Measurements from ENCODE around the gene SYNM. TPM values are rescaled to one million over a fixed set of nuclear protein-coding genes. Genes with fewer than 3 reads are reported as not detected.

SYNM gene
- total RNA-seq, 1 donor from 2014 or later: 0.55 TPM

- intact Hi-C loops (cut with micrococcal nuclease): no loop called here
- H3K27me3 Mint-ChIP-seq (ENCODE audit: low read depth): no peaks in the 10 kb centered on the region
Measured at GRCh38 chr15:99148851-99149276, 44.0 kb downstream of the SYNM start.

GRCh38 chr15:99149366-99149765 lies 44.5 kb downstream of the SYNM start:
- no peak overlapping the region for H3K4me3 Mint-ChIP-seq (ENCODE audit: low read depth)
- H3K36me3 Mint-ChIP-seq (ENCODE audit: low read depth): no peaks in the 10 kb centered on the region
- no peak for DNase-seq (ENCODE audit: low spot score)
- no peak overlapping the region for H3K27ac Mint-ChIP-seq
- intact Hi-C loops (cut with micrococcal nuclease): no loop called here
- no peaks in the 10 kb centered on the region for H3K4me1 Mint-ChIP-seq (ENCODE audit: low read depth)
- no peaks in the 10 kb centered on the region for H3K27me3 Mint-ChIP-seq (ENCODE audit: low read depth)
- no peaks in the 10 kb centered on the region for H3K9me3 Mint-ChIP-seq

More at GRCh38 chr15:99148851-99149276, 44.0 kb downstream of the SYNM start:
- H3K36me3 Mint-ChIP-seq (ENCODE audit: low read depth): no peaks in the 10 kb centered on the region
- DNase-seq (ENCODE audit: low spot score): no peak
- no peaks in the 10 kb centered on the region for H3K4me1 Mint-ChIP-seq (ENCODE audit: low read depth)
- H3K27ac Mint-ChIP-seq: no peak overlapping the region
- H3K4me3 Mint-ChIP-seq (ENCODE audit: low read depth): no peak overlapping the region
- no peaks in the 10 kb centered on the region for H3K9me3 Mint-ChIP-seq

GRCh38 chr15:99151156-99151555 lies 46.3 kb downstream of the SYNM start:
- intact Hi-C loops (cut with micrococcal nuclease): no loop called here
- Mint-ChIP-seq H3K36me3 (ENCODE audit: low read depth) (no peaks in the 10 kb centered on the region), H3K27ac (no peak overlapping the region), H3K4me3 (ENCODE audit: low read depth) (no peak overlapping the region), H3K4me1 (ENCODE audit: low read depth) (peaks cover 9% of the 10 kb centered on the region), H3K27me3 (ENCODE audit: low read depth) (peaks cover 4% of the 10 kb centered on the region), H3K9me3 (no peaks in the 10 kb centered on the region)
- no peak for DNase-seq (ENCODE audit: low spot score)

- intact Hi-C loops (cut with micrococcal nuclease): no loop called here
- H3K27me3 Mint-ChIP-seq (ENCODE audit: low read depth): peaks cover 7% of the 10 kb centered on the region
- H3K9me3 Mint-ChIP-seq: no peaks in the 10 kb centered on the region
- no peak overlapping the region for H3K27ac Mint-ChIP-seq
- no peak overlapping the region for H3K4me3 Mint-ChIP-seq (ENCODE audit: low read depth)
- peaks cover 18% of the 10 kb centered on the region for H3K4me1 Mint-ChIP-seq (ENCODE audit: low read depth)
- DNase-seq (ENCODE audit: low spot score): no peak
- no peaks in the 10 kb centered on the region for H3K36me3 Mint-ChIP-seq (ENCODE audit: low read depth)
Measured at GRCh38 chr15:99153026-99153535, 48.2 kb downstream of the SYNM start.

GRCh38 chr15:99154271-99154670 lies 49.4 kb downstream of the SYNM start:
- Mint-ChIP-seq H3K4me1 (ENCODE audit: low read depth) (peaks cover 18% of the 10 kb centered on the region), H3K27me3 (ENCODE audit: low read depth) (peaks cover 7% of the 10 kb centered on the region), H3K4me3 (ENCODE audit: low read depth) (no peak overlapping the region)

GRCh38 chr15:99155961-99156443 lies 51.1 kb downstream of the SYNM start:
- Mint-ChIP-seq H3K27ac (peak overlapping the region; percentile 24), H3K4me3 (ENCODE audit: low read depth) (no peak overlapping the region), H3K27me3 (ENCODE audit: low read depth) (peaks cover 7% of the 10 kb centered on the region), H3K36me3 (ENCODE audit: low read depth) (no peaks in the 10 kb centered on the region), H3K9me3 (no peaks in the 10 kb centered on the region), H3K4me1 (ENCODE audit: low read depth) (peaks cover 18% of the 10 kb centered on the region)
- intact Hi-C loops (cut with micrococcal nuclease): no loop called here
- DNase-seq (ENCODE audit: low spot score): no peak

More at GRCh38 chr15:99154271-99154670, 49.4 kb downstream of the SYNM start:
- DNase-seq (ENCODE audit: low spot score): no peak
- Mint-ChIP-seq H3K27ac (no peak overlapping the region), H3K36me3 (ENCODE audit: low read depth) (no peaks in the 10 kb centered on the region), H3K9me3 (no peaks in the 10 kb centered on the region)
- intact Hi-C loops (cut with micrococcal nuclease): no loop called here

GRCh38 chr15:99157456-99157855 lies 52.6 kb downstream of the SYNM start:
- H3K27ac Mint-ChIP-seq: no peak overlapping the region
- H3K27me3 Mint-ChIP-seq (ENCODE audit: low read depth): peaks cover 7% of the 10 kb centered on the region
- H3K4me1 Mint-ChIP-seq (ENCODE audit: low read depth): peaks cover 18% of the 10 kb centered on the region
- intact Hi-C loops (cut with micrococcal nuclease): no loop called here
- no peak overlapping the region for H3K4me3 Mint-ChIP-seq (ENCODE audit: low read depth)
- no peaks in the 10 kb centered on the region for H3K36me3 Mint-ChIP-seq (ENCODE audit: low read depth)
- H3K9me3 Mint-ChIP-seq: no peaks in the 10 kb centered on the region
- DNase-seq (ENCODE audit: low spot score): no peak

- no peaks in the 10 kb centered on the region for H3K36me3 Mint-ChIP-seq (ENCODE audit: low read depth)
- H3K27me3 Mint-ChIP-seq (ENCODE audit: low read depth): peaks cover 7% of the 10 kb centered on the region
- H3K4me3 Mint-ChIP-seq (ENCODE audit: low read depth): no peak overlapping the region
- H3K4me1 Mint-ChIP-seq (ENCODE audit: low read depth): peaks cover 20% of the 10 kb centered on the region
- no peaks in the 10 kb centered on the region for H3K9me3 Mint-ChIP-seq
- intact Hi-C loops (cut with micrococcal nuclease): no loop called here
- DNase-seq (ENCODE audit: low spot score): no peak
- no peak overlapping the region for H3K27ac Mint-ChIP-seq
Measured at GRCh38 chr15:99158626-99159412, 53.9 kb downstream of the SYNM start.

- Mint-ChIP-seq H3K4me1 (ENCODE audit: low read depth) (peaks cover 2% of the 10 kb centered on the region), H3K27me3 (ENCODE audit: low read depth) (no peaks in the 10 kb centered on the region), H3K4me3 (ENCODE audit: low read depth) (no peak overlapping the region), H3K27ac (no peak overlapping the region), H3K9me3 (no peaks in the 10 kb centered on the region), H3K36me3 (ENCODE audit: low read depth) (no peaks in the 10 kb centered on the region)
- DNase-seq (ENCODE audit: low spot score): no peak
- intact Hi-C loops (cut with micrococcal nuclease): no loop called here
Measured at GRCh38 chr15:99163271-99164062, 58.6 kb downstream of the SYNM start.

GRCh38 chr15:99164119-99164518 lies 59.2 kb downstream of the SYNM start:
- intact Hi-C loops (cut with micrococcal nuclease): no loop called here
- no peak for DNase-seq (ENCODE audit: low spot score)
- no peaks in the 10 kb centered on the region for H3K27me3 Mint-ChIP-seq (ENCODE audit: low read depth)
- no peaks in the 10 kb centered on the region for H3K9me3 Mint-ChIP-seq
- no peak overlapping the region for H3K27ac Mint-ChIP-seq
- H3K4me3 Mint-ChIP-seq (ENCODE audit: low read depth): no peak overlapping the region
- no peaks in the 10 kb centered on the region for H3K36me3 Mint-ChIP-seq (ENCODE audit: low read depth)
- H3K4me1 Mint-ChIP-seq (ENCODE audit: low read depth): peaks cover 2% of the 10 kb centered on the region

- DNase-seq (ENCODE audit: low spot score): no peak
- H3K4me3 Mint-ChIP-seq (ENCODE audit: low read depth): no peak overlapping the region
- intact Hi-C loops (cut with micrococcal nuclease): no loop called here
- H3K9me3 Mint-ChIP-seq: no peaks in the 10 kb centered on the region
- no peak overlapping the region for H3K27ac Mint-ChIP-seq
- H3K36me3 Mint-ChIP-seq (ENCODE audit: low read depth): no peaks in the 10 kb centered on the region
- no peaks in the 10 kb centered on the region for H3K27me3 Mint-ChIP-seq (ENCODE audit: low read depth)
- H3K4me1 Mint-ChIP-seq (ENCODE audit: low read depth): peaks cover 2% of the 10 kb centered on the region
Measured at GRCh38 chr15:99165020-99165790, 60.3 kb downstream of the SYNM start.

GRCh38 chr15:99165956-99166689 lies 61.2 kb downstream of the SYNM start:
- DNase-seq (ENCODE audit: low spot score): no peak
- no peaks in the 10 kb centered on the region for H3K36me3 Mint-ChIP-seq (ENCODE audit: low read depth)
- H3K27ac Mint-ChIP-seq: no peak overlapping the region
- peaks cover 2% of the 10 kb centered on the region for H3K4me1 Mint-ChIP-seq (ENCODE audit: low read depth)
- H3K27me3 Mint-ChIP-seq (ENCODE audit: low read depth): no peaks in the 10 kb centered on the region
- H3K4me3 Mint-ChIP-seq (ENCODE audit: low read depth): no peak overlapping the region
- no peaks in the 10 kb centered on the region for H3K9me3 Mint-ChIP-seq
- intact Hi-C loops (cut with micrococcal nuclease): no loop called here
